Mesodermal cell (in vitro differentiated cells): ENCODE data around the gene CALHM4.

Experiments
- H3K27ac ChIP-seq: 2 replicates; pipeline ENCODE4 v1.7.0; 2013; ENCODE audit warnings: mild to moderate bottlenecking, low read depth, low read length, moderate library complexity; ENCODE audit not compliant: severe bottlenecking
- H3K36me3 ChIP-seq: 2 replicates; pipeline ENCODE4 v1.7.1; 2013; ENCODE audit warnings: mild to moderate bottlenecking, low read length, moderate library complexity; ENCODE audit not compliant: control insufficient read depth, insufficient read depth
- H3K4me1 ChIP-seq: one replicate; pipeline ENCODE4 v1.7.1; 2013; ENCODE audit warnings: mild to moderate bottlenecking, low read length; ENCODE audit not compliant: insufficient read depth, control insufficient read depth, poor library complexity, severe bottlenecking
- H3K4me3 ChIP-seq: 2 replicates; pipeline ENCODE4 v1.7.0; 2013; ENCODE audit warnings: low read length, control low read depth, mild to moderate bottlenecking; ENCODE audit not compliant: insufficient read depth, poor library complexity, severe bottlenecking; ENCODE audit errors: extremely low read depth
- H3K9me3 ChIP-seq: 2 replicates; pipeline ENCODE4 v1.7.1; 2013; ENCODE audit warnings: mild to moderate bottlenecking, low read length, moderate library complexity; ENCODE audit not compliant: control insufficient read depth
- WGBS, 2 experiments: methylation state at CpG; one replicate each; pipeline ENCODE4 v1.1.5; 2013; ENCODE audit warnings: missing lambda C conversion rate in 2 of 2; ENCODE audit not compliant: insufficient coverage in 2 of 2; 5-methylcytosine and 5-hydroxymethylcytosine counted together

CALHM4 gene

GRCh38 chr6:116542426-116542825, 11.1 kb upstream of the CALHM4 start:
- H3K9me3 ChIP-seq, result no peaks in the 10 kb centered on the region
- H3K4me1 ChIP-seq, result no peaks in the 10 kb centered on the region
- no peak overlapping the region for H3K27ac ChIP-seq
- no peaks in the 10 kb centered on the region for H3K36me3 ChIP-seq
- H3K4me3 ChIP-seq, result no peak overlapping the region

- no peaks in the 10 kb centered on the region for H3K9me3 ChIP-seq
- no peak overlapping the region for H3K27ac ChIP-seq
- no peaks in the 10 kb centered on the region for H3K4me1 ChIP-seq
- no peaks in the 10 kb centered on the region for H3K36me3 ChIP-seq
- no peak overlapping the region for H3K4me3 ChIP-seq
Measured at GRCh38 chr6:116543149-116543548, 10.4 kb upstream of the CALHM4 start.

- H3K9me3 ChIP-seq, result no peaks in the 10 kb centered on the region
- H3K36me3 ChIP-seq, result no peaks in the 10 kb centered on the region
- no peaks in the 10 kb centered on the region for H3K4me1 ChIP-seq
- no peak within 1 kb of the TSS for H3K4me3 ChIP-seq
- no peak within 1 kb of the TSS for H3K27ac ChIP-seq
- WGBS, 2 experiments, result 86 to 100% methylated on average over 1 to 2 of the region's 4 CpGs
Measured at GRCh38 chr6:116545651-116546050, 7.9 kb upstream of the CALHM4 start, which contains the start of gene TRAPPC3L. TRAPPC3L (minus strand) TSS chr6:116545684; CDS start chr6:116545514, 170 bp downstream.

- no peak overlapping the region for H3K4me3 ChIP-seq
- H3K4me1 ChIP-seq, result no peaks in the 10 kb centered on the region
- WGBS, 2 experiments, result 62 to 91% methylated on average over 2 to 5 of the region's 6 CpGs
- H3K27ac ChIP-seq, result no peak overlapping the region
- H3K9me3 ChIP-seq, result no peaks in the 10 kb centered on the region
- no peaks in the 10 kb centered on the region for H3K36me3 ChIP-seq
Measured at GRCh38 chr6:116547358-116547757, 6.2 kb upstream of the CALHM4 start.

- no peaks in the 10 kb centered on the region for H3K36me3 ChIP-seq
- 72% methylated on average over 3 to 4 of the region's 4 CpGs for WGBS, 2 experiments
- H3K9me3 ChIP-seq, result no peaks in the 10 kb centered on the region
- H3K4me1 ChIP-seq, result no peaks in the 10 kb centered on the region
- no peak overlapping the region for H3K4me3 ChIP-seq
- no peak overlapping the region for H3K27ac ChIP-seq
Measured at GRCh38 chr6:116550796-116551195, 2.8 kb upstream of the CALHM4 start.

GRCh38 chr6:116556065-116556464, 2.5 kb downstream of the CALHM4 start:
- Histone ChIP-seq H3K36me3 (no peaks in the 10 kb centered on the region), H3K9me3 (no peaks in the 10 kb centered on the region), H3K27ac (no peak overlapping the region), H3K4me1 (no peaks in the 10 kb centered on the region), H3K4me3 (no peak overlapping the region)
- WGBS, 2 experiments, result no CpG with 5 or more reads among the region's 1 CpG

GRCh38 chr6:116556814-116557415, 3.4 kb downstream of the CALHM4 start:
- Histone ChIP-seq H3K27ac (no peak overlapping the region), H3K4me3 (no peak overlapping the region)
- 85% methylated on average over 5 of the region's 5 CpGs; no CpG with 5 or more reads in 1 of the 2 experiments for WGBS, 2 experiments

GRCh38 chr6:116557893-116558292, 4.3 kb downstream of the CALHM4 start:
- 90 to 91% methylated on average over 5 of the region's 5 CpGs for WGBS, 2 experiments
- no peak overlapping the region for H3K27ac ChIP-seq
- no peaks in the 10 kb centered on the region for H3K4me1 ChIP-seq
- H3K4me3 ChIP-seq, result no peak overlapping the region
- no peaks in the 10 kb centered on the region for H3K9me3 ChIP-seq
- H3K36me3 ChIP-seq, result no peaks in the 10 kb centered on the region

More at GRCh38 chr6:116556814-116557415, 3.4 kb downstream of the CALHM4 start:
- no peaks in the 10 kb centered on the region for H3K9me3 ChIP-seq
- no peaks in the 10 kb centered on the region for H3K4me1 ChIP-seq
- no peaks in the 10 kb centered on the region for H3K36me3 ChIP-seq

- WGBS, 2 experiments, result no CpG with 5 or more reads among the region's 2 CpGs
- Histone ChIP-seq H3K9me3 (no peaks in the 10 kb centered on the region), H3K4me1 (no peaks in the 10 kb centered on the region), H3K36me3 (no peaks in the 10 kb centered on the region), H3K27ac (no peak overlapping the region), H3K4me3 (no peak overlapping the region)
Measured at GRCh38 chr6:116560130-116560529, 6.6 kb downstream of the CALHM4 start.

GRCh38 chr6:116561377-116562018, 7.9 kb downstream of the CALHM4 start:
- 61 to 66% methylated on average over 7 to 8 of the region's 9 CpGs for WGBS, 2 experiments
- Histone ChIP-seq H3K36me3 (no peaks in the 10 kb centered on the region), H3K4me1 (no peaks in the 10 kb centered on the region), H3K4me3 (no peak overlapping the region), H3K9me3 (no peaks in the 10 kb centered on the region), H3K27ac (no peak overlapping the region)

- H3K4me3 ChIP-seq, result no peak overlapping the region
- no peaks in the 10 kb centered on the region for H3K4me1 ChIP-seq
- WGBS, 2 experiments, result 96 to 100% methylated on average over 2 to 3 of the region's 4 CpGs
- no peaks in the 10 kb centered on the region for H3K9me3 ChIP-seq
- H3K27ac ChIP-seq, result no peak overlapping the region
- no peaks in the 10 kb centered on the region for H3K36me3 ChIP-seq
Measured at GRCh38 chr6:116562019-116562403, 8.5 kb downstream of the CALHM4 start.
